ENCODE measurements around the gene OGFOD3. TPM values are rescaled to one million over a fixed set of nuclear protein-coding genes. Genes with fewer than 3 reads are reported as not detected.
A peak's percentile ranks its signal among the peaks of the same experiment; 100 is the strongest.

Gene OGFOD3
- total and polyA plus RNA-seq, 9 of the 15 experiments (the other 6 are each of a cell fraction or from before 2014, with no cell fraction given): 0.69 to 44.7 (median 18.9) TPM

GRCh38 chr17:82450357-82451106, 32.1 kb upstream of the OGFOD3 start, which contains the start of gene CYBC1 (continued):
- no peak for TF ChIP-seq EWSR1 (IDR thresholded peaks at IDR 0.05; ENCODE audit: borderline replicate concordance, low read depth, partially characterized antibody)
- peak; percentile 58 for TF ChIP-seq POLR2B (IDR thresholded peaks at IDR 0.05; ENCODE audit: low read depth, partially characterized antibody)
- TF ChIP-seq TSC22D4 (tag; IDR thresholded peaks at IDR 0.05): no peak
- TF ChIP-seq, protein P1, sequence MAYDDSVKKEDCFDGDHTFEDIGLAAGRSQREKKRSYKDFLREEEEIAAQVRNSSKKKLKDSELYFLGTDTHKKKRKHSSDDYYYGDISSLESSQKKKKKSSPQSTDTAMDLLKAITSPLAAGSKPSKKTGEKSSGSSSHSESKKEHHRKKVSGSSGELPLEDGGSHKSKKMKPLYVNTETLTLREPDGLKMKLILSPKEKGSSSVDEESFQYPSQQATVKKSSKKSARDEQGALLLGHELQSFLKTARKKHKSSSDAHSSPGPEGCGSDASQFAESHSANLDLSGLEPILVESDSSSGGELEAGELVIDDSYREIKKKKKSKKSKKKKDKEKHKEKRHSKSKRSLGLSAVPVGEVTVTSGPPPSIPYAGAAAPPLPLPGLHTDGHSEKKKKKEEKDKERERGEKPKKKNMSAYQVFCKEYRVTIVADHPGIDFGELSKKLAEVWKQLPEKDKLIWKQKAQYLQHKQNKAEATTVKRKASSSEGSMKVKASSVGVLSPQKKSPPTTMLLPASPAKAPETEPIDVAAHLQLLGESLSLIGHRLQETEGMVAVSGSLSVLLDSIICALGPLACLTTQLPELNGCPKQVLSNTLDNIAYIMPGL (CRISPR knock-in tag; IDR thresholded peaks at IDR 0.05): 0 out of 2 replicates have a peak, but pooled peaks have one; percentile 65
- TF ChIP-seq ZNF253 (CRISPR knock-in tag; conservative IDR thresholded peaks at IDR 0.05): no peak
- no peak for TF ChIP-seq RBM39 (optimal IDR thresholded peaks at IDR 0.05; ENCODE audit: low read depth, low read length)
- no peak for TF ChIP-seq RAD51 (IDR thresholded peaks at IDR 0.05; ENCODE audit: borderline replicate concordance, low read depth)
- no peak for TF ChIP-seq DEAF1 (CRISPR knock-in tag; IDR thresholded peaks at IDR 0.05)
- TF ChIP-seq SAP30 (IDR thresholded peaks at IDR 0.05; ENCODE audit: borderline replicate concordance, insufficient read depth, low read depth, low read length, poor library complexity, severe bottlenecking): peak; percentile 86
- no peak for TF ChIP-seq STAT5B (CRISPR knock-in tag; IDR thresholded peaks at IDR 0.05)
- TF ChIP-seq, protein P2, sequence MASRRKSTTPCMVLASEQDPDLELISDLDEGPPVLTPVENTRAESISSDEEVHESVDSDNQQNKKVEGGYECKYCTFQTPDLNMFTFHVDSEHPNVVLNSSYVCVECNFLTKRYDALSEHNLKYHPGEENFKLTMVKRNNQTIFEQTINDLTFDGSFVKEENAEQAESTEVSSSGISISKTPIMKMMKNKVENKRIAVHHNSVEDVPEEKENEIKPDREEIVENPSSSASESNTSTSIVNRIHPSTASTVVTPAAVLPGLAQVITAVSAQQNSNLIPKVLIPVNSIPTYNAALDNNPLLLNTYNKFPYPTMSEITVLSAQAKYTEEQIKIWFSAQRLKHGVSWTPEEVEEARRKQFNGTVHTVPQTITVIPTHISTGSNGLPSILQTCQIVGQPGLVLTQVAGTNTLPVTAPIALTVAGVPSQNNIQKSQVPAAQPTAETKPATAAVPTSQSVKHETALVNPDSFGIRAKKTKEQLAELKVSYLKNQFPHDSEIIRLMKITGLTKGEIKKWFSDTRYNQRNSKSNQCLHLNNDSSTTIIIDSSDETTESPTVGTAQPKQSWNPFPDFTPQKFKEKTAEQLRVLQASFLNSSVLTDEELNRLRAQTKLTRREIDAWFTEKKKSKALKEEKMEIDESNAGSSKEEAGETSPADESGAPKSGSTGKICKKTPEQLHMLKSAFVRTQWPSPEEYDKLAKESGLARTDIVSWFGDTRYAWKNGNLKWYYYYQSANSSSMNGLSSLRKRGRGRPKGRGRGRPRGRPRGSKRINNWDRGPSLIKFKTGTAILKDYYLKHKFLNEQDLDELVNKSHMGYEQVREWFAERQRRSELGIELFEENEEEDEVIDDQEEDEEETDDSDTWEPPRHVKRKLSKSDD (conservative IDR thresholded peaks at IDR 0.05; ENCODE audit: low read length): no peak
- TF ChIP-seq MAZ (CRISPR knock-in tag; conservative IDR thresholded peaks at IDR 0.05 in 1 of 2, IDR thresholded peaks at IDR 0.05 in 1 of 2): peak; percentile 88
- no peak for TF ChIP-seq ZBTB12 (CRISPR knock-in tag; IDR thresholded peaks at IDR 0.05)
- TF ChIP-seq ZC3H8 (IDR thresholded peaks at IDR 0.05): no peak
- TF ChIP-seq FOXM1 (IDR thresholded peaks at IDR 0.05; ENCODE audit: low read depth): no peak
- TF ChIP-seq FOXM1 (CRISPR knock-in tag; IDR thresholded peaks at IDR 0.05; ENCODE audit: low read depth): no peak
